GM18867 (cell line): ENCODE data around the gene DOCK11.

Experiments used
- ATAC-seq: cut with Tn5 transposase; IDR thresholded peaks from one replicate; pipeline ENCODE4 v1.9.1; 2021; ENCODE audit warnings: mild to moderate bottlenecking, moderate library complexity; ENCODE audit not compliant: unreplicated experiment

Gene DOCK11

DNA sequence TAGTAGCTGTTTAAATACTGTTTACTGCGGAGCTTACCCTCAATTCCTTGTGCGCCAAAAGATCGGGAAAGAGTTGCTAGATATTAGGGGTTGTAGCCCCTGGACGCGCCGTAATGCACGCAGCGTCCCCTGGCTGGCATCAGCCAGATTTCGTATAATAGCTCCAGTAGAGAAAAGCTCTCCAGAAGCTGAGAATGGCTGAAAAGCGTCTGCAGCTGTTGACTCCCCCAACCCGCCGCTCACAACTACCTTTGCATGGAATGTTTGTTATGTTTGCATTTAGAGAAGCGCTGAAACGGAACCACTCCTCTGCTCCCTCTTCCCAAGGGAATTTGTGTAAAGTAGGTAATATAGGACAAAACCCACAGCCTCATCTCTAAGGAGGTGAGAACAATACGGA lies 3.7 kb downstream of the DOCK11 start:
- no peak for ATAC-seq

DNA sequence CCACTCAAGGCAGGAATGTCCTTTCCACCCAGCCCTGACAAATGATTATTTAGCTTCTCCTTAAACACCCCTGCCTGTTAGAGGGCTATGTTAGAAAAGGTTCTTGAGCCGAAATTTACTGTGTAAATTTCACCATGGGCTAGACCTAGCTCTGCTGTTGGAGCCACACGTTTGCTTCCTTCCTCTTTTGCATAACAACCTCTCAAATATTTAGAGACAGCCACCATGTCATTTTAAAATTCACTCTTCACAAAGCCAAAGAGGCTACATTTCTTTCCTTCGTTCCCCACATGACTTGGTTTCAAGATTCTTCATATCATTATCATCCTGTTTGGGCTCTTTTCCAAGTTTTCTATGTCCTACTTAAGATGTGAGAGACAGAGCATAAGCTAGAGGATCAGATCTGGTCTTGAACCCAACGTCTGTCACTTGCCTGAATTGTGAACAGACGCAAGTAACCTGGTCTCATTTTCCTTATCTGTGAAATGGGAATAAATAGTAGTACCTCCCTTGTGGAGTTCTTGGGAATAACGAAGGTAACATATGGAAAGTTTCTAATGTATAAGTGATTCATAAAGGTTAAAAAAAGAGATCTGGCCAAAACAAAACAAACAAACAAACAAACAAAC lies 6.7 kb downstream of the DOCK11 start:
- no peak for ATAC-seq

DNA sequence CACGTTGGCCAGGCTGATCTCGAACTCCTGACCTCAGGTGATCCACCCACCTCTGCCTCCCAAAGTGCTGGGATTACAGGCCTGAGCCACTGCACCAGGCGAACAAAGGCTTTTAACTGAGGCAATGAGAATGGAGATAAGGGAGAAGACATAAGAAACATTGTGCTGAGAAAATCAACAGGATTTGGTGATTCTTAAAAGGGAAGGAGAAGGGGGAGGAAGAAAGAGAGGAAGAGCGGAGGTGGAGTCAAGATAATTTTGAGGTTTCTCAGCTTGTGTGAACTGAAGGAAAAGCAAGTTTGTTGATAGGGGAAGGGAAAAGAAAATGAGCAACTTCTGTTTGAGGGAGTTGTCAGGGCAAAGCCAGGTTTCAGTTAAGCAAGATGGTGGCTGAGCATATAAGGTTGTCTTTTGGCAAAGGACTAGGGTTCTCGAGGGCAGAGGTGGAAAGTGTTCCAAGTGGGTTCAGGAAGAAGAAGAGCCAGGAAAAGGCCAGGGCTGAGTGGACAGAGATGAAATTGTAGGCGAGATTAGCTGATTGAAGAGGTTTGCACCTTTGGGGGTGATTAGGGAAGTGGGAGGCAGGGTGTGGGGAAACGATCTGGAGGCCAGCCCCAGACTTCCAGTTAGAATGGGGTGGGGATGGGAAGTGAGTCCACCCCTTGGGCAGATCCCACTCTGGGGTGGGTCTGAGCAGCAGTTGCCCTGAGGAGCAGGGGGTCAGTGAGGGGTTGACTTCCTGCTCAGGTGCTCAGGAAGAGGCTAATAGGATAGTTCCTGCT lies 7.8 kb downstream of the DOCK11 start:
- no peak for ATAC-seq

DNA sequence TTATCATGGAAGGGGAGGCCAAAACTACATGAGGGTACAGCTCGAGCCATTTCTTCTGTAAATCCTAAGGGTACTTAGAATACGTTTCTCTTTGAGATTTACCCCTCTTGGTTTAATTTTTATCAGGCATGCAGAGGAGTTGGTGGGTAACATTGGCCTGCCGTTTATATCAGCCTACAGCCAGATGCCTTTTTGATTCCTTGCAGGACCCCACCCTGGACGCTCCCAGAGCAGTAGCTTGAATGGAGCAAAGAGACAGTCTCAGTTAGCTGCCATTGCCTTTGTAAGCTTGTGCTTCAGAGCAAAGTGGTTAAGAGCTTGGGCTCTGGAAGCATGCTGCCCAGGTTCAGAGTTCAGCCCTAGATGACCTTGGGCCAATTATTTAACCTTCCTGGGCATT lies 9.0 kb downstream of the DOCK11 start:
- no peak for ATAC-seq

DNA sequence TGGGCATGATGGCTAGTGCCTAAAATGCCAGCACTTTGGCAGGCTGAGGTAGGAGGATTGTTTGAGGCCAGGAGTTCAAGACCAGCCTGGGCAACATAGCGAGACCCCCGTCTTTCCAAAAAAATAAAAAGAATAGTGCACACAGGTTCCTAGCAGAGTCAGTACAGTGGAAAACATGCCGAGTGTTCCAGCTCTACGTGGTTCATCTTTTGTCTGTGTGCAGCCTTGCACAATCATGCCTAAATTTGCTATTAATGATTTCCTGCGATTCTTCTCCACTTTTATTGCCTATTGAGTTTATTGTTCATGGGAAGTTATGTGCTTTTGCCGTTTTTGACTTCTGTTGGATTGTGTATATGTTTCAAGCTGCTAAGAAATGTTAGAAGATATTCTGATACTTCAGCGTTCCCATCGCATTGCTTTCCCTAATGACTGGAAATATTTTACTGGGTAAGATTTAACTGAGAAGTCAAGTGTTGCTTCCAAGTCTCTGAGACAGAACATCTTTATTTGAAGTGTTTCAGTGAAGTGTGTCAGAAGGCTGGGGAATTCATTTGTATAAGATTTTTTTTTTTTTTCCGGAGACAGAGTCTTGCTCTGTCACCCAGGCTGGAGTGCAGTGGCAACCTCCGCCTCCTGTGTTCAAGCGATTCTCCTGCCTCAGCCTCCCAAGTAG lies 11.3 kb downstream of the DOCK11 start:
- ATAC-seq = no peak

DNA sequence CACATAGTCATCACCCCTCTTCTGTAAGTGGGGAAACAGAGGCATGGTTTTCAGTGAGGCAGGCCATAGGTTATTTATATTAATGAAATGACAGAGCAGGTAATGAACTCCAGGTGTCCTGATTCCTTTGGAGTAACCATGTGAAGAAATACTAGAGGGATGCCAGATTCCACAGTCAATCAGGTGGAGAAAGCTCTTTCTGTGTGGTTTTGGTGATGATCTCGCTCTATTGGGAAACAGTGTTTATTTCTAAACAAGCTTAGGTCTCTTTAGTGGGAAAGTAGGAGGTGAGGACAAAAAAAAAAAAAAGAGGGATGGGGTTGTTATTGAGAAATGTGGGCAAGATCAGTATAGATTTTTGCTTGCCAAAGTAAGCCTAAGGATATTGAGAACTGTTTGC lies 12.2 kb downstream of the DOCK11 start:
- no peak for ATAC-seq

DNA sequence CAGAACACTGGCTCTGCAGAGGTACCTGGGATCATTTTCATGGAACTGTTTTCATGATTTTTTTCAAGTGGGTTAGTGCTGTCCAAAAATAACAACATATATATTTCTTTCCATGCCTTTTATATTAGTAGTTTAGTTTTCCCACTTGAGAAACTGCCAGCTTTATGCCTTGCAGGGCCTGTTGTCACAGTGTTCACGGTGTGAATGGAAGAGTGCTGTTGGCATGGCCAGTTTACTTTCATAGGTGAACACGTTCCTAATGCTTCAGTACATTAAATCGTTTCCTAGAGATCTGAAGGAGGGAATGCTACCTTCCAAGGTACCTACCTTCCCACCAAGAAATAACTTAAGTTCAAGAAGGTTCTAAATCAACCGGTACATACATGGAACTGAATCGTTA lies 12.6 kb downstream of the DOCK11 start:
- ATAC-seq = no peak

DNA sequence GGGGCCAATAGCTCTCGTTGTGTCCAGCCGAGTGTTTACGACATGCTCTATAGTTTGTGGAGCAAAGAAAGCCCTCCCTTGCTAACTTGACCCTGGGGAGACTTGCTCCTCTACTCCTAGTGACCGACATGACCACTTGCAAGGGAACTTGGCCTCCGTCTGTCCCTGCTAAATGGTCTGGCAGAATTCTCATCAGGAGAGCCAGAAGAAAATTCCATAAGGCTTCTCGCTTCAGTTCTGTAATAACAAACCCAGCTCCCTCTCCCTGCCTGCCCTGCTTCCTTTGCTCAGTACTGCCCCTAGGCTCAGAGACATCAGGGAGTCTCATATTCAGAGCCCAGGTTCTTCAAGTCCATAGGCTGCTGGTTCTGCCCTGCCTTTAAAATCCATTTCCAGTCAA lies 13.0 kb downstream of the DOCK11 start:
- ATAC-seq = no peak

DNA sequence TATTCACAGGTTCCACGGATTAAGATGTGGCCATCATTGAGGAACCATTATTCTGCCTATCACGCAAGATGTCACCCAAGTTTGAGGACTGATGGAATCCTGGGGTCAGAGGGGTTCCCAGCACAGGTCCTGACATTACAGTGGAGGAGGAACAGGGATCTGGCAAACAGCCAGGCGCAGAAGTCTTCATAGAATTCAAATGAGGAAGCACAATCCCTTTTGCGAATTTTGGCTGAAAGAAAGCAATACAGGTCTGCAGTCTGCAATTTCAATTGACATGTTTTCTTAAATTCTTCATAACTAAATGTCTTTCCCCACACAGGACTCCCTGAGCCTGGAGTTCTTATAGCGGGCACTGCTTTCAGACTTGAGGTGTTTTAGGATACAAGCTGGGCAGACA lies 14.5 kb downstream of the DOCK11 start:
- no peak for ATAC-seq

DNA sequence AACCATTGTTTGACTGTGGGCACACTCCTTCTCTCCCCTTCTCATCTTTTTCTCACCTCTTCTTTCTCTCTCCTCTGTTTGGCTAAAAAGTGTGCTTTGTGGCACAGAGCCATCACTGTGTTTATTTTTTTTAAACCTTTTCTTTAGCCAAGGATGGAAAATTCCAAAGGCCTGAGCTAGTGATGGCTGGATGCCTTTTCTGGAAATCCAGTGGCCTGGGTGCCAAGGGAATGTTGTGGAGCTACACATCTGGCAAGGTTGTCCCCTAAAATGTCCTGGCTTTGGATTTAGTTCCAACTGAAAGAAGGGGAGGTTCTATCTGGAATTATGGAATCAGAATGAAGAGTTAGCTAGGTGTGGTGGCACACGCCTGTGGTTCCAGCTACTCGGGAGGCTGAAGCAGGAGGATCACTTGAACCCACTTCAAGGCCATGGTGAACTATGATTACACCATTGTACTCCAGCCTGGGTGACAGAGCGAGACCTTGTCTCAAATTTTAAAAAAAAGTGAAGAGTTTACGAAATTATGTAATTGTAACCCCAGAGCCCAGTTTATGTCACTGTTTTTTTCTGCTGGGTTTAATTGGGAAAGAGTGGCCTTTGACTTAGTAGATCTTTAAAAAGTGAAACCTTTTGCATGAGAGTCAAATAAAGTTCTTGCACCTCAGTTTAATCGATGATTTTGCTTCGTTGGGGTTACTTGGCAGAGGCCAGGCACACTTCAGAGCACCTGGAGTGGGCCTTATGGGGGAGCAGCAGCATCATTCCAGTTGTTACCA lies 17.7 kb downstream of the DOCK11 start:
- ATAC-seq = no peak

DNA sequence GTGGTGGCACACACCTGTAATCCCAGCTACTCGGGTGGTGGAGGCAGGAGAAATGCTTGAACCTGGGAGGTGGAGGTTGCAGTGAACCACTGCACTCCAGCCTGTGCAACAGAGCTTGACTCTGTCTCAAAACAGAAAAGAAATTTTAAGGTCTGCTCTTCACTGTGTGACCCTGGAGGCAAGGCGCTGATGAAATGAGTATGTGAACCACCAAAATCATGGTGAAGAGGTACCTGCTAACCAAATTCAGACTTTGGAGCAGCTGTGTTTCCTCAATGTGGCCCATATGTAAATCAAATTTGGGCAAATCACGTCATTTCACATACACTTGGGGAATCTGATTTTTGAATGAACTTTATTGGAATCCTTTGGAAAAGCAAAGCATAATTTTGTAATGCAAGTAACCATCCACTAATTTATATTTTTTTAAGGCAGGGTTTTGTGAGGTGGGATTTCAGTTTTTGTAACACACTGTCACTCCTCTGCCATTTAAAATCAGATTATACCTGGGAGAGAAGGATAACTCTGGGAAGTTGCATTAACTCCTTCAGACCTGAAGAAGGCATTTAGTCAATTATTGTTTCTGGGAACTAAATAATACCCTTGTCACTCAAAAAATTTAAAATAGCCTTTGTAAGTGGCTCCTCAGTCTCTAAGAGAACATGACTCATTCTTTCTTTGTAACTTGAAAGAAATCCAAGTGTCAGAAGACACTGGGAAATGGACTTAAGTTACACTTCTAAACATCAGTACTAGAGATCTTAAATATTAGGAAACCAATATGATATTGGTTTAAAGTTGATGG lies 24.0 kb downstream of the DOCK11 start:
- no peak for ATAC-seq

DNA sequence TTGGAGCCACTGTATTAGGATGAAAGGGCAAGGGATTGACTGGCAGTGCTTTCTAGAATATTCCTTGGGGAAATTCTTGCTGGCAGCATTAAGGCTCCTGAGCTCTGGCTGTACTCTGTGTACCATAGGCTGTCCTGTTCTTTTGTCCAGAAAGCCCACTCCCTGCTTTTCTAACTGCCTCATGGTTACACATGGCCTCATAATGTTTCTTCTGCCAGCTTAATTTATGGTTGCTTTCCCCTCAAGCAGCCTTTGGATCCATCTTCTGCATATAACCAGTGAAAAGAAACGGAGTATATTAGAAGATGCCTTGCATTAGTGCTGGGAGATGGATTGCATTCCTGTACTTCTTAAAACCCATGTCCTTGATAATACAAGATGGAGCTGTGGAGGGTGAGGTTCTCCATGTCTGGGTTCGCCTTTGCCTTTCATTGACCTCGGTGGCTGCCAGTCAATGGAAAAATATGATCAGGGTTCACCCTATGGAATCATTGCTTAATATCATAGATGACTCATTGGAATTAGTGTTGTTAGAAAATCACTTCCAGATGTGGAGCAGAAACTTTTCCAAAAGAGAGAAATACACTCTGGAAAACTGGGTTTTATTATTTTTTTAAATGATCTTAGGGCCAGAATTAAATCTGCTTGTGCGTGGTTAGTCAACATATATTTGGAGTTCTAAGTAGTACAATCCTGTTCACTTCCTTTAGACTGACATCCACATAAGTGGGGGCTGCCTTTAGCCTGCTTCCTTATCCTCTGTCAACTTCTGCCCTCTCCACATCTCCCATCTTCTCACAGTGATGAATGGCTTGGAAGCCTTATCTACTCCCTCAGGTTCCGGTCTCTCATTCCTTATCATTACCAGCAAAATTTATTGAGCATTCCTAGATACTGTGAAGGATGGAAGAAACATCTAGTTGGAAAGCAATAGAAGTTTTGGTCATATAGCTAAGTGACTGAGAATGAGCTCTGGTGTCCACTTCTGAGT lies 24.9 kb downstream of the DOCK11 start:
- no peak for ATAC-seq

DNA sequence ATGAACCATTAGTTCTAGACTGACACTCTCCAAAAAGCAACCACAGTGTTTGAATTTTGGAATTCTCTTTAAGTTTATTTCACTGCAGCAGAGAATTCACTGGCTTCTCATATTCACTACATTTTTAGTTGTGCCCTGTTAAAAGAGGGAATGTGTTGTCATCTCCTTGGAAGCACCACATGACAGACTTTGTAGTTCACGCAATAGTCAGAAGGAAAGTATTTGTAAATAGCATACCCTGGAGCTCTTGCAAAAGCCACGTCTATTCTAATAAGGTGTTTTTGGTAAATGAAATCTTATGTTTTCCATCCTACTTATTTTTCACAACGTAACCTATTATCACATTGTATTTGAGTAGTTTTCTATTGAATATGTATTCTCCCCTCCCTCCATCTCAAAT lies 25.8 kb downstream of the DOCK11 start:
- no peak for ATAC-seq

DNA sequence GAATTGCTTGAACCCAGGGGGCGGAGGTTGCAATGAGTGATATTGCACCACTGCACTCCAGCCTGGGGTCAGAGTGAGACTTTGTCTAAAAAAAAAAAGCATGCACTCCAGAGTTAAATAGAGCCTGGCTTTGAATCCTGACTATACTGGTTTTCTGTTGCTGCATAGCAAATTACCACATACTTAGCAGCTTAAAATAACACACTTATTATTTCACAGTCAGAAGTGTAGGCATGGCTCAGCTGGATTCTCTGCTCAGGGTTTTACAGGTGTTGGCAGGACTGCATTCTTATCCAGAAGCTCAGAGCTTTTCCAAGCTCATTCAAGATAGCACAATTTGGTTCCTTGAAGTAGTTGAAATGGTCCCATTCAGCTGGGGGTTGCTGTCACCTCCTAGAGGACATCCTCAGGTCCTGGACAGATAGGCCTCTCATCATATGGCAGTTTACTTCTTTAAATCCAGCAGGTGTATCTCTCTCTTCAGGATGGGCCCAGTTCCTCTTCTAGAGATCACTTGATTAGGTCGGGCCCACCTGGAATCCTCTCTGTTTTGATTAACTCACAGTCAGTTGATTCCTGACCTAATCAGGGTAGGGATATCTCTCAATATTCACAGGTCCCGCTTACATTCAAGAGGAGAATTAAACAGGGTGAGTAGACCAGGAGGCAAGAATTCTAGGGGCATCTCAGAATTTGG lies 26.8 kb downstream of the DOCK11 start:
- ATAC-seq = no peak

DNA sequence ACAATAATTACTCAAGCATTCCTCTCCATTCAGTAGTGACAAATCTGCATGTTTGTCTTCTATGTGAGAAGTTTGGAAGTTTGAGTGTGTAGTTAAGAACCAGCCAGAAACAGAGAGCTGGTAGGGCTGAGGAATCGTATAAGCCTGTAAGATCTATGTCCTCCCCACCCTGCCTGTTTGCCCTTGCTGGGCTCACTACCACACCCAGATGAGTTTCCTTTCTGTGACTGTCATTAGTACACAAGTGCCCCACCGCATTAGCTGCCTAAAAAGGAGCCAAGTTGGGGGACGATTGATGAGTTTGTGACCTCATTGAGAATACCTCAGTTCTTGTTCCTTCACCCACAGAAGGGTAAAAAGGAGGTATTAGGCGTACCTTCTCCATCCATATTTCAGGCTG lies 28.3 kb downstream of the DOCK11 start:
- peak; percentile 42 for ATAC-seq

DNA sequence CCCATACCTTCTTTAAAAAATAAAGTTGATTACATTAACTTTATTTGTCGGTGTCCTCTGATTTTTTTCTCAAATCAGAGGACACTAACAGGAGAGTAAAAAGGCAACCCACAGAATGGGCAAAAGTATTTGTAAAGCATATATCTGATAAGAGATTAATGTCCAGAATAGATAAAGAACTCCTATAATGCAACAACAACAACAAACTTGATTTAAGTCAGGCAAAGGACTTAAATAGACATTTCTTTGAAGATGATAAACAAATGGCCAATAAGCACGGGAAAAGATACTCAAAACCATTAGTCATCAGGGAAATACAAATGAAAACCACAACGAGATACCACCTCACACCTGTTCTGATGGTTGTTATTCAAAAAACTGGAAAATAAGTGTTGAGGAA lies 28.7 kb downstream of the DOCK11 start:
- ATAC-seq = no peak

DNA sequence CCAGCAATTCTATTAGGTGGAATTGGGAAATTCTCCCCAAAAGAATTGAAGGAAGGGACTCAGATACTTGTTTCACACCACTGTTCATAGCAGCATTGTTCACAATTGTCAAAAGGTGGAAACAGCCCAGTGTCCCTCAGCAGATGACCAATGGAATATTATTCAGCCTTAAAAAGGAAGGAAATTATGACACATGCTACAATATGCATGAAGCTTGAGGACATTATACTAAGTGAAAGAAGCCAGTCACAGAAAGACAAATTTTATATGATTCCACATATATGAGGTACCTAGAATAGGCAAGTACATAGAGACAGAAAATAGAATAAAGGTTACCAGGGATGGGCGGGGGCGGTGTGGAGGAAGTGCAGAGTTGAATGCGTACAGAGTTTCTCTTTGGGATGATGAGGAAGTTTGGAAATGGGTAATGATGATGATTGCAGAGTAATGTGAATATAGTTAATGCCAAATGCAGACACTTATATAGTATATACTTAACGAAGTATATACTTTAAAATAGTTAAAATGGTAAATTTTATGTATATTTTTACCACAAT lies 29.6 kb downstream of the DOCK11 start:
- no peak for ATAC-seq

DNA sequence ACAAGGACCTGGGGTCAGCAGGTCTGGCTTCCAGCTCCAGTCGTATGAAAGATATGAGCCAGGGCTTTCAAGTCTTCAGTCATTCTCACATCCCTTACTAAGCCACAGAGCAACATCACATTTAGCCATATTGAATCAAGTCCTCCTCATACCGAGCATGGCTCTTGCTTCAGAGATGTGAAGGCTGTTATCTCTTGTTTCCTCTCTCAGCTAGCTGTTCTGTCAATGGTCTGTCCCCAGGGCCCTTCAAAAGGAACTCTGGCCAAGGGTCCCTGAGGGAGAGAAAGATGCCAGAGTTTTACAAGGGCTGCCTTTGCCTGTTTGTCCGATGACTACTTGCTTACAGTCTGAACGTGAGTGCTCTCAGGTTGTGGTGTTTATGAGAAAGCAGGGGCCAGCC lies 30.5 kb downstream of the DOCK11 start:
- no peak for ATAC-seq
